ENCODE results near the gene EVA1A.

DNA sequence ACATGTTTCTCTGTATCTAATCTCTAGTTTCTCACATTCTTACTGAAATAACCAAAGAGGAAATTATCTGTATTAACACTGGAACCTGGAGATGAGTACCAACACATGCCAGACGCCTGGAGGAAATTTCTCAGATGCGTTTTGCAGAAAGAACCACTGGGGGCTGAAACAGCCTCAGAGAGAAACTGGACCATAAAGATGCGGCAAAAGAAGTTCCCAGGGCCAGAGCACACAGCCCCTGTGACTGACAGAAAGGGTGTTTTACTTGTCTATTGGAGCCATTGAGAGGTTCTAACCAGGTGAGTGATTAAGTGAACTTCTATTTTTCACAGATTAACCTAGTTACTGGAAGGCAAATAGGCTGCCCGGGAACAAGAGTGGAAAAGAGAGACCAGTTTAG, 103.9 kb downstream of the EVA1A start:
- TF ChIP-seq, protein P1, sequence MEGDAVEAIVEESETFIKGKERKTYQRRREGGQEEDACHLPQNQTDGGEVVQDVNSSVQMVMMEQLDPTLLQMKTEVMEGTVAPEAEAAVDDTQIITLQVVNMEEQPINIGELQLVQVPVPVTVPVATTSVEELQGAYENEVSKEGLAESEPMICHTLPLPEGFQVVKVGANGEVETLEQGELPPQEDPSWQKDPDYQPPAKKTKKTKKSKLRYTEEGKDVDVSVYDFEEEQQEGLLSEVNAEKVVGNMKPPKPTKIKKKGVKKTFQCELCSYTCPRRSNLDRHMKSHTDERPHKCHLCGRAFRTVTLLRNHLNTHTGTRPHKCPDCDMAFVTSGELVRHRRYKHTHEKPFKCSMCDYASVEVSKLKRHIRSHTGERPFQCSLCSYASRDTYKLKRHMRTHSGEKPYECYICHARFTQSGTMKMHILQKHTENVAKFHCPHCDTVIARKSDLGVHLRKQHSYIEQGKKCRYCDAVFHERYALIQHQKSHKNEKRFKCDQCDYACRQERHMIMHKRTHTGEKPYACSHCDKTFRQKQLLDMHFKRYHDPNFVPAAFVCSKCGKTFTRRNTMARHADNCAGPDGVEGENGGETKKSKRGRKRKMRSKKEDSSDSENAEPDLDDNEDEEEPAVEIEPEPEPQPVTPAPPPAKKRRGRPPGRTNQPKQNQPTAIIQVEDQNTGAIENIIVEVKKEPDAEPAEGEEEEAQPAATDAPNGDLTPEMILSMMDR (IDR thresholded peaks at IDR 0.05; ENCODE audit: control extremely low read depth in 1 of 3, insufficient read depth in 1 of 3, low read depth in 1 of 3, low read length in 3 of 3), result no peak
- TF ChIP-seq TAF1 (IDR thresholded peaks at IDR 0.05; ENCODE audit: low read depth, low read length) (no peak), EP300 (IDR thresholded peaks at IDR 0.05; ENCODE audit: borderline replicate concordance in 1 of 2, low read depth in 2 of 2, low read length in 2 of 2) (no peak), POLR2AphosphoS5 (IDR thresholded peaks at IDR 0.05; ENCODE audit: low read depth, low read length) (no peak), YY1 (IDR thresholded peaks at IDR 0.05; ENCODE audit: low read depth, low read length) (no peak), HDAC2 (IDR thresholded peaks at IDR 0.05; ENCODE audit: borderline replicate concordance in 1 of 2, low read depth in 2 of 2, low read length in 2 of 2) (no peak), MAX (IDR thresholded peaks at IDR 0.05) (no peak), CREB1 (IDR thresholded peaks at IDR 0.05) (no peak), MAFK (IDR thresholded peaks at IDR 0.05; ENCODE audit: low read depth, low read length) (no peak), RAD21 (IDR thresholded peaks at IDR 0.05 in 1 of 2, conservative IDR thresholded peaks at IDR 0.05 in 1 of 2; ENCODE audit: low read depth in 2 of 2, low read length in 2 of 2) (no peak), POLR2A (IDR thresholded peaks at IDR 0.05; ENCODE audit: control extremely low read depth in 1 of 2, low read depth in 2 of 2, low read length in 2 of 2) (no peak), RNF2 (IDR thresholded peaks at IDR 0.05; ENCODE audit: borderline replicate concordance, low read depth, low read length, missing control alignments, poor library complexity, severe bottlenecking) (no peak)

Measured in H1 (cell line).